PC-9 (cell line): Measurements from ENCODE around the gene TCEA3. TPM values are rescaled to one million over a fixed set of nuclear protein-coding genes. Genes with fewer than 3 reads are reported as not detected.

Experiments
- BruUV-seq: library from RNA; stranded (reverse); fragments of 400-500 nt; replicated peaks from 2 replicates; lab custom pipeline; 2021; lab: Mats Ljungman, UMichigan
- CTCF ChIA-PET: fragments of 300-600 bp; sonication (Branson Sonifier 250); formaldehyde crosslinking; loops from one replicate; lab custom pipeline; 2022; ENCODE audit warnings: antibody characterized with exemption; lab: Charles Lee
- POLR2A ChIA-PET: fragments of 300-600 bp; sonication (Branson Sonifier 250); formaldehyde crosslinking; loops from one replicate; lab custom pipeline; 2022; ENCODE audit warnings: antibody characterized with exemption; ENCODE audit not compliant: unreplicated experiment; lab: Charles Lee
- DNase-seq, 2 experiments: peaks; one replicate each; pipeline versions ENCODE4 v3.0.0 to v3.0.0-alpha.2; 2015 to 2022; ENCODE audit warnings: mixed read lengths in 1 of 2
- H2AFZ ChIP-seq: fragments of 200-600 bp; sonication (generic); 2 replicates; pipeline ENCODE4 v1.8.1; 2017; ENCODE audit warnings: antibody characterized with exemption
- H3F3A ChIP-seq: fragments of 200-600 bp; sonication (generic); 2 replicates; pipeline ENCODE4 v1.8.1; 2017; ENCODE audit warnings: antibody characterized with exemption, mild to moderate bottlenecking, low read depth; ENCODE audit not compliant: insufficient read depth
- H3K27ac ChIP-seq: fragments of 200-600 bp; sonication (generic); 2 replicates; pipeline ENCODE4 v1.6.1; 2016; ENCODE audit warnings: mixed run types
- H3K27me3 ChIP-seq: fragments of 200-600 bp; sonication (generic); 2 replicates; pipeline ENCODE4 v1.6.1; 2016; ENCODE audit warnings: low read depth, mixed run types; ENCODE audit not compliant: insufficient read depth
- H3K36me3 ChIP-seq: fragments of 200-600 bp; sonication (generic); 2 replicates; pipeline ENCODE4 v1.6.1; 2016; ENCODE audit warnings: low read depth, mixed run types
- H3K4me1 ChIP-seq: fragments of 200-600 bp; sonication (generic); replicated peaks from 2 replicates; pipeline ENCODE4 v1.6.1; 2016; ENCODE audit warnings: mixed run types; ENCODE audit not compliant: insufficient read depth
- H3K4me2 ChIP-seq: fragments of 200-600 bp; sonication (generic); 2 replicates; pipeline ENCODE4 v1.6.1; 2017; ENCODE audit warnings: mixed run types
- H3K4me3 ChIP-seq: fragments of 200-600 bp; sonication (generic); 2 replicates; pipeline ENCODE4 v1.6.1; 2016; ENCODE audit warnings: mixed run types
- H3K79me2 ChIP-seq: fragments of 200-600 bp; sonication (generic); 2 replicates; pipeline ENCODE4 v1.6.1; 2017; ENCODE audit warnings: low read depth, mixed run types
- H3K9me2 ChIP-seq: fragments of 200-600 bp; sonication (generic); 2 replicates; pipeline ENCODE4 v1.8.1; 2017; ENCODE audit warnings: mild to moderate bottlenecking; ENCODE audit not compliant: insufficient read depth
- H3K9me3 ChIP-seq: fragments of 200-600 bp; sonication (generic); 2 replicates; pipeline ENCODE4 v1.8.1; 2016; ENCODE audit warnings: low read depth; ENCODE audit not compliant: insufficient read depth
- H4K20me1 ChIP-seq: fragments of 200-600 bp; sonication (generic); 2 replicates; pipeline ENCODE4 v1.8.1; 2017; ENCODE audit not compliant: insufficient read depth
- EZH2 ChIP-seq: fragments of 200-600 bp; sonication (generic); IDR thresholded peaks from 2 replicates; pipeline ENCODE4 v1.8.0; 2017; ENCODE audit warnings: antibody characterized with exemption, low read depth
- intact Hi-C: fragments of 100-400 bp; cut with micrococcal nuclease; formaldehyde crosslinking; loops from one replicate; pipeline ENCODE4 v1.10.0; 2022; ENCODE audit not compliant: unreplicated experiment
- total RNA-seq: library from RNA; stranded (reverse); gene quantifications from 2 replicates; pipeline ENCODE4 v1.2.3, GENCODE V29; 2021
- TF ChIP-seq, protein P1 (sequence below): fragments of 200-600 bp; sonication (generic); conservative IDR thresholded peaks from 2 replicates; pipeline ENCODE4 v1.6.1; 2017; ENCODE audit warnings: mixed run types, antibody characterized with exemption, mild to moderate bottlenecking, moderate library complexity

The TCEA3 gene
- total RNA-seq, 1 experiment from 2014 or later, result 2.7 TPM

- intact Hi-C loops, result no loop called here
- Histone ChIP-seq H3K4me2 (no peak overlapping the region), H3K27me3 (no peaks in the 10 kb centered on the region), H3K4me1 (no peaks in the 10 kb centered on the region), H3F3A (no peaks in the 10 kb centered on the region), H2AFZ (no peak overlapping the region), H3K9me3 (no peaks in the 10 kb centered on the region), H3K79me2 (no peaks in the 10 kb centered on the region), H3K27ac (no peak overlapping the region), H4K20me1 (no peaks in the 10 kb centered on the region), H3K4me3 (no peak overlapping the region), H3K36me3 (no peaks in the 10 kb centered on the region), H3K9me2 (no peaks in the 10 kb centered on the region)
- CTCF ChIA-PET, result interaction anchor here (0.5 to 0.6 kb wide), 2 partner anchors 213 to 267 kb away, joined by 5 to 6 read pairs; no protein-coding TSS in a partner anchor
- POLR2A ChIA-PET, result no interaction called here
- TF ChIP-seq, protein P1, sequence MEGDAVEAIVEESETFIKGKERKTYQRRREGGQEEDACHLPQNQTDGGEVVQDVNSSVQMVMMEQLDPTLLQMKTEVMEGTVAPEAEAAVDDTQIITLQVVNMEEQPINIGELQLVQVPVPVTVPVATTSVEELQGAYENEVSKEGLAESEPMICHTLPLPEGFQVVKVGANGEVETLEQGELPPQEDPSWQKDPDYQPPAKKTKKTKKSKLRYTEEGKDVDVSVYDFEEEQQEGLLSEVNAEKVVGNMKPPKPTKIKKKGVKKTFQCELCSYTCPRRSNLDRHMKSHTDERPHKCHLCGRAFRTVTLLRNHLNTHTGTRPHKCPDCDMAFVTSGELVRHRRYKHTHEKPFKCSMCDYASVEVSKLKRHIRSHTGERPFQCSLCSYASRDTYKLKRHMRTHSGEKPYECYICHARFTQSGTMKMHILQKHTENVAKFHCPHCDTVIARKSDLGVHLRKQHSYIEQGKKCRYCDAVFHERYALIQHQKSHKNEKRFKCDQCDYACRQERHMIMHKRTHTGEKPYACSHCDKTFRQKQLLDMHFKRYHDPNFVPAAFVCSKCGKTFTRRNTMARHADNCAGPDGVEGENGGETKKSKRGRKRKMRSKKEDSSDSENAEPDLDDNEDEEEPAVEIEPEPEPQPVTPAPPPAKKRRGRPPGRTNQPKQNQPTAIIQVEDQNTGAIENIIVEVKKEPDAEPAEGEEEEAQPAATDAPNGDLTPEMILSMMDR, result no peak
- TF ChIP-seq EZH2, result no peak
- DNase-seq, result no peak
- no TSS peak for BruUV-seq
Observed at GRCh38 chr1:23463286-23463685, 38.7 kb upstream of the TCEA3 start.

DNA sequence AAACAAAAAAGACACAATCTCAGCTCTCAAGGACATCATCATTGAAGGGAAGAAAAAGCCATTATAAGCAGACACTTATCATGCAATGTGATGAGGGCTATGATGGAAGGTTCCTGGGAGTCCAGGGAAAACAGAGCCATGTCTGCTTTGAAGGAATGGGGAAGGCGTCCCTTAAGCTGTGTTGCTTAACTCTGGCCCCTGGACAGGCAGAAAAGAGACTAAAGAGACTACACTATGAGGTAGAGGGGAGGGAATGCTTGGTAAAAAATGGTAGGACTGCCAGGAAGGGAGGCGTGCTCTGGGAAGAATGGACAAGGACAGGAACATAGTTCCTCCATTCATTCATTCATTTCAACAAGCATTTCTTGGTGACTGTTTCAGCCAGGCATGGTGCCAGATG lies 38.2 kb upstream of the TCEA3 start:
- ChIA-PET CTCF (interaction anchor here (0.6 kb wide), 1 partner anchor 213 kb away, joined by 6 read pairs; no protein-coding TSS in a partner anchor), POLR2A (no interaction called here)

GRCh38 chr1:23461050-23461449 lies 36.5 kb upstream of the TCEA3 start:
- TF ChIP-seq, protein P1, result no peak
- no peak for TF ChIP-seq EZH2
- POLR2A ChIA-PET, result no interaction called here
- H3K27ac ChIP-seq, result no peak overlapping the region

More for the DNA sequence above, 38.2 kb upstream of the TCEA3 start:
- no TSS peak for BruUV-seq
- Histone ChIP-seq H3K9me3 (no peaks in the 10 kb centered on the region), H3K4me3 (no peak overlapping the region), H3F3A (no peaks in the 10 kb centered on the region), H3K4me2 (no peak overlapping the region), H4K20me1 (no peaks in the 10 kb centered on the region), H3K27ac (no peak overlapping the region), H3K36me3 (no peaks in the 10 kb centered on the region), H3K4me1 (no peaks in the 10 kb centered on the region), H3K9me2 (no peaks in the 10 kb centered on the region), H3K79me2 (no peaks in the 10 kb centered on the region), H3K27me3 (no peaks in the 10 kb centered on the region), H2AFZ (no peak overlapping the region)
- TF ChIP-seq, protein P1, result no peak
- no peak for TF ChIP-seq EZH2
- DNase-seq, result no peak
- intact Hi-C loops, result no loop called here

More at GRCh38 chr1:23461050-23461449, 36.5 kb upstream of the TCEA3 start:
- H3K4me1 ChIP-seq, result no peaks in the 10 kb centered on the region
- H3K36me3 ChIP-seq, result no peaks in the 10 kb centered on the region
- no peaks in the 10 kb centered on the region for H4K20me1 ChIP-seq
- no peaks in the 10 kb centered on the region for H3K27me3 ChIP-seq
- no peak for DNase-seq
- H3K79me2 ChIP-seq, result no peaks in the 10 kb centered on the region
- no peaks in the 10 kb centered on the region for H3K9me2 ChIP-seq
- no peaks in the 10 kb centered on the region for H3F3A ChIP-seq
- no peaks in the 10 kb centered on the region for H3K9me3 ChIP-seq
- no peak overlapping the region for H3K4me3 ChIP-seq
- CTCF ChIA-PET, result interaction anchor here (0.5 to 0.6 kb wide), 2 partner anchors 204 to 421 kb away, joined by 4 to 5 read pairs; no protein-coding TSS in a partner anchor
- no peak overlapping the region for H3K4me2 ChIP-seq
- intact Hi-C loops, result no loop called here
- no TSS peak for BruUV-seq
- H2AFZ ChIP-seq, result no peak overlapping the region
